ENCODE measurements around the gene NPLOC4.

Gene NPLOC4

DNA sequence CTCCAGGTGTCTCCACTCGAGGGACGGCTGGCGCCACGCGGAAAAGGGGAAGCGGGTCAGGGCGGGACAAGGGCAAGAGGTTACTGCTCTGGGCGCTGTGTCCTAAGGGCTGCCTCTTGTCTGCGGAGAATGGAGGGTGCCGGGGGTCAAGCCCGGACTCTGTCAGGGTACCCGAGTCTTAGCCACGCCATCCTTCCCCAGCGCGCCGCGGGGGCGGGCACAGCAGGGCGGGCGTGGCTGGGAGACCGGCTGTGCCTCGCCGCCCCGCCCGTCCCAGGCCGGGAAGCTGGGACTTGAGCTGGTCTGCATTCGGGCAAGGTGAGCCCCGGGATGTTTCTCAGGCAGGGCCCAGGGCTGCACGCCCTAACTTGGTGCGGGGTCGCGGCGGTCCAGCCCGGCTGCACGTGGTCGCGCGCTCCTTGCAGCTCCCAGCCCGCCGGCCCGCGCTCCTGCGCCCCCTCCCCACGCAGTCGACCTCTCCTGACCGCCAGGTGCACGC lies 118.1 kb downstream of the NPLOC4 start:
- no peak for DNase-seq (ENCODE audit: low read depth in 2 of 2)

GRCh38 chr17:81518113-81518784 lies 118.7 kb downstream of the NPLOC4 start:
- no peak for DNase-seq (ENCODE audit: low read depth in 2 of 2)

DNA sequence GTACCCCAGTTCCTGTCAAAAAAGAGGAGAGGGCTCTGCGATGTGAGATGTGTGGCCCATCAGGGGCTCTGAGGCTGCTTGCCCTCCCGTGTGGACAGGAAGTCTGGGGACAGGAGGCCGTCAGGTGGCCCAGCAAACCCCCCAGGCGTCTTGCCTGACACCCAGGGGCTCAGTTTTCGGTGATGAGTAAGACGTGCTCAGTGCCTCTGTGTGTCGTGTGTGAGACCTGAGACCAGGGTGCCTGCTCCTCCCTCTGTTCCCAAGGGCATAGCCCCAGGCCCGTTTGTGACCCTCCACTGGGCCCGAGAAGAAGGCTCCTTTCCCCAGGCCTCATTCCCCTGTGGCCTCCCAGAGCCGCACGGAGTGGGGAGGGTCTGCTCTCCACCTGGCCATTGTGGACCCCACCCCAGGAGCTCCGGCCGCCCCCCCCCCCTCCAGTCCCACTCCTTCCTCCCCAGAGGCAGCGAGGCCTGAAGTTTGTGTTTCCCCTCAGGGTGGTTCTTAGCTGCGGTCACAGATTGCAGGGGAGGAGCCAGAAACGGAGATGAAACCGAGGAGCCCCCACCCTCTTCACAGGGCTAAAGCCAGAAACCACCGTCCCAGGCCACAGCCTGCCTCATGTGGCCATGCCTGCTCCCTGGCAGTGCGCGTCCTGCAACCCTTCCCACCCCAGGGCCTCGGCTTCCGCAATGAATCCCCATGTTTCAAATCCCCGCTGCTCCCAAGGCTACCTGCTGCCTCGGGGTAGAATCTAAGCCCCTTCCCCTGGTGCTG lies 119.4 kb downstream of the NPLOC4 start:
- no peak for DNase-seq (ENCODE audit: low read depth in 2 of 2)

GRCh38 chr17:81517009-81517338 lies 119.9 kb downstream of the NPLOC4 start:
- DNase-seq (ENCODE audit: low read depth in 2 of 2) = no peak

GRCh38 chr17:81516439-81516838 lies 120.5 kb downstream of the NPLOC4 start:
- DNase-seq (ENCODE audit: low read depth in 2 of 2) = no peak

DNA sequence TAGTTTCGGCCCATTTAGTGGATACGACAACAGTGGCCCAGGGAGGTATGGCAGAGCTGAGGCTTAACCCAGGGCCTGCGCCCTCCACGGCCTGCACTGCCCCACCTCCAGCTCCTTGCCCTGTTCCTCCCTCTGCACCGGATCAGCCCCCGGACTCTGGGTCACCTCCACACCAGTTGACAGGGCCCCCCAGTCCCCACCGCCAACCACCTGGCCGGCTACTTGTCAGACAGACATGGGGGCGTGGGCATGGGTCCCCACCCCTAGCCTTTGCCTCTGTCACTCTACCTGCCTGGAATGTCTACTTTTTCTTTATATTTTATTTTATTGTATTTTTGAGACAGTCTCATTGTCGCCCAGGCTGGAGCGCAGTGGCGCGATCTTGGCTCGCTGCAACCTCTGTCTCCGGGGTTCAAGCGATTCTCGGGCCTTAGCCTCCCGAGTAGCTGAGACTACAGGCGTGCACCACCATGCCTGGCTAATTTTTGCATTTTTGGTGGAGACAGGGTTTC lies 121.3 kb downstream of the NPLOC4 start:
- DNase-seq (ENCODE audit: low read depth in 2 of 2) = no peak

DNA sequence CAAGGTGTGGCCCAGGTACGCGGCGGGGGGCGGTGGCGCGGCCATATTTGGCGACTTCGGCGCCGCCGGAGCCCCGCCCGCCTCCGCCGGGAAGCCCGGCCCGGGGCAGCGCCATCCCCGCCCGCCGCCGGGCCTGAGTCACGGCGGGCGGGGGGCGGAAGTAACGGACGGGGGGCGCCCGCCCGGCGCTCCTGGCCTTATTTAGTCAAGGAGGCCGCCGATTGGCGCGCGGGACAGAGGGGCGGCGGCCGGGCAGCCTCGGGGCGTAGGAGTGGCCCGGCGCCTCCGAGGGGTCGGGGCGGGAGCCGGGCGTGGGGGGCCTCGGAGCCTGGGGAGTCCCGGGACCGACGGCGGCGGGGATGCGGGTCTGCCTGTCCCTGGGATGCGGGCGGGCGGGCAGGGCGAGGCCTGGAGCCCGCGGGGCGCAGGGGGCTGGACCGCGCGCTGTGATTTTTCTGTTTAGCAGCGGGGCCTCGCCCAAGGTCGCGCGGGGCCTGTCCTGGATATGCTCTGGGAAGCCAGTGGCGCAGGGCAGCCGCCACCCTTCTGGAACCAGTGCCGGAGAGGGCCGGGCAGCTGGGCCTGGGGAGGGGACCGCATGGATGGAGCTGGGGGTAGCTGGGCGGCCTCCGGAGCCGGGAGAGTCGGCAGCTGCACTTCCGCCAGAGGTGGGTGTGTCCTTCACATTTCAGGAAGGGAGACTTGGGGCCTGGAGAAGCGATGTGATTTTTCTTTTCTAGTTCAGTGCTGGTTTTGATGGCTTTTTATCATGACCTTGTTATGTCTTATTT lies 122.0 kb downstream of the NPLOC4 start:
- DNase-seq (ENCODE audit: low read depth in 2 of 2) = no peak

DNA sequence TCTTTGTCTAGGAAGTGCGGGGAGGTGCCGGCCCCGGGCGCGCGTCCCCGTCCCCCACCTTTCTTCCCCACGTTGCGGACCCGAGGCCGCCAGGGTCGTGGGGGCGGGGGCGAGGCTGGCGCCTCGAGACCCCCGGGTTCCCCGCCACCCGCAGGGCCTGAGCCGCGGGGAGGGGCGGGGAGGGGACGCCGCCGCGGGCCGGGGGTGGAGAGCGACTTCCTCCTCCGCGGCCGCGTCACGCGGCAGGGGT lies 122.5 kb downstream of the NPLOC4 start:
- no peak for DNase-seq (ENCODE audit: low read depth in 2 of 2)

GRCh38 chr17:81513753-81514488 lies 123.0 kb downstream of the NPLOC4 start:
- no peak for DNase-seq (ENCODE audit: low read depth in 2 of 2)

DNA sequence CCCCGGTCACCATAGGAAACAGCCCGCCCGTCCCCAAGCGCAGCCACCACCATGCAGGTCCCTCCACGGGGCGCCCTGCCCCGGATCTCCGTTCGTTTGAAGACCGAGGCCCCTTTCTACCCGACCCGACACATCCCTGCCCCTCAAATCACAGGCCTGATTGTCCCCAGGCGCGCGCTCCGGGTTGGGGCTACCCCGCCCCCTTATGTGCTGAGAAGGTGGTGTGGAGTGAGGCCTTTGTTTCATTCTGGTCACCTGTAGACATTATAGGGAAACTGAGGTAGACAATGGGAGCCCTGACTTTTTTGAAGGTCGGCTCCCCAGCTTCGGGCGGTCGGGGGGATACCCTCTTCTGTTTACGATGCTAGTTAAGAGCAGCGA lies 123.5 kb downstream of the NPLOC4 start:
- no peak for DNase-seq (ENCODE audit: low read depth in 2 of 2)

- peak; percentile 81 to 87 for DNase-seq (ENCODE audit: low read depth in 2 of 2)
These were observed 124.1 kb downstream of the NPLOC4 start, which contains the start of gene ACTG1 for GRCh38 chr17:81512562-81513371. ACTG1 (minus strand) TSS chr17:81512799; CDS start chr17:81512354, 445 bp downstream.

DNA sequence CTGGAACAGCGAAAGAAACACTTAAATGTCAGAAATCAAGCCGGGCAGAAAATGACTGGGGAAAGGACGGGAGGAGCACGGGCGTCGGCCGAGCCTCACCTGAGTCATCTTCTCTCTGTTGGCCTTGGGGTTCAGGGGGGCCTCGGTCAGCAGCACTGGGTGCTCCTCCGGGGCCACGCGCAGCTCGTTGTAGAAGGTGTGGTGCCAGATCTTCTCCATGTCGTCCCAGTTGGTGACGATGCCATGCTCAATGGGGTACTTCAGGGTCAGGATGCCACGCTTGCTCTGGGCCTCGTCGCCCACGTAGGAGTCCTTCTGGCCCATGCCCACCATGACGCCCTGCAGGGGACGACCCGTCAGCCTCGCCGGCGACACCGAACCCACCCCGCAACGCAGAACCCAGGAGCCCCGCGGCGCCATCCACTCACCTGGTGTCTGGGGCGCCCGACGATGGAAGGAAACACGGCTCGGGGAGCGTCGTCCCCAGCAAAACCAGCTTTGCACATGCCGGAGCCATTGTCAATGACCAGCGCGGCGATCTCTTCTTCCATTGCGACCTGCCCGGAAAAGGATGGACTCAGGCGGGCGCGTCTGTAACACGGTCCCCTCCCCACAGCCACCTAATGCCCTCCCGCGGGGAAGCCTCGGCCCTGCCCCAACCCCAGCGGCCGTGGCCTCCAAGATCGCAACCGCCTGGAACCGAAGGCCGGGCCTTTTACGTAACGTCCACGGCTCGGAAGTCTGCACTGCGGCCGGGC lies 124.9 kb downstream of the NPLOC4 start:
- DNase-seq (ENCODE audit: low read depth in 2 of 2) = no peak

DNA sequence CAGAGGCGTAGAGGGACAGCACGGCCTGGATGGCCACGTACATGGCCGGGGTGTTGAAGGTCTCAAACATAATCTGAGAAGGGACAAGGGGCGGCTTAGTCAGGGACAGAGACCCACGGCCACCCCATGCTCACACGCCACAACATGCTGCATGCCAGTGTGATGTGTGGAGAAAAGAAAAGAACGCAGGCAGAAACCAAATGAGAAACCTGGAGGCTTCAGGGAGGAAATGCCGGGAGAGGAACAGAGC lies 125.4 kb downstream of the NPLOC4 start:
- DNase-seq (ENCODE audit: low read depth in 2 of 2) = no peak

DNA sequence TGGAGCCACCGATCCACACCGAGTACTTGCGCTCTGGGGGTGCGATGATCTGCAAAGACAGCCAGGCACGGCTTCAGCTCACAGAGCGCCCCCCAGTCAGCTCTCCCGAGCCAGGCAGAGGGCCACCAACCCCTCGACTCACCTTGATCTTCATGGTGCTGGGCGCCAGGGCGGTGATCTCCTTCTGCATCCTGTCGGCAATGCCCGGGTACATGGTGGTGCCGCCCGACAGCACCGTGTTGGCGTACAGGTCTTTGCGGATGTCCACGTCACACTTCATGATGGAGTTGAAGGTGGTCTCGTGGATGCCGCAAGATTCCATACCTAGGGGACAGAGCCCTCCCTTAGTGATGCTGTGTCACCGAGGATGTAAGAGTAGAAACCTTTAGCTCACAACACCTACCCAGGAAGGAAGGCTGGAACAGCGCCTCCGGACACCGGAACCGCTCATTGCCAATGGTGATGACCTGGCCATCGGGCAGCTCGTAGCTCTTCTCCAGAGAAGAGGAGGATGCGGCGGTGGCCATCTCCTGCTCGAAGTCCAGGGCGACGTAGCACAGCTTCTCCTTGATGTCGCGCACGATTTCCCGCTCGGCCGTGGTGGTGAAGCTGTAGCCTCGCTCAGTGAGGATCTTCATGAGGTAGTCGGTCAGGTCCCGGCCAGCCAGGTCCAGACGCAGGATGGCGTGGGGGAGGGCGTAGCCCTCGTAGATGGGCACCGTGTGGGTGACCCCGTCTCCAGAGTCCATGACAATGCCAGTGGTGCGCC lies 125.9 kb downstream of the NPLOC4 start:
- DNase-seq (ENCODE audit: low read depth in 2 of 2) = no peak

DNA sequence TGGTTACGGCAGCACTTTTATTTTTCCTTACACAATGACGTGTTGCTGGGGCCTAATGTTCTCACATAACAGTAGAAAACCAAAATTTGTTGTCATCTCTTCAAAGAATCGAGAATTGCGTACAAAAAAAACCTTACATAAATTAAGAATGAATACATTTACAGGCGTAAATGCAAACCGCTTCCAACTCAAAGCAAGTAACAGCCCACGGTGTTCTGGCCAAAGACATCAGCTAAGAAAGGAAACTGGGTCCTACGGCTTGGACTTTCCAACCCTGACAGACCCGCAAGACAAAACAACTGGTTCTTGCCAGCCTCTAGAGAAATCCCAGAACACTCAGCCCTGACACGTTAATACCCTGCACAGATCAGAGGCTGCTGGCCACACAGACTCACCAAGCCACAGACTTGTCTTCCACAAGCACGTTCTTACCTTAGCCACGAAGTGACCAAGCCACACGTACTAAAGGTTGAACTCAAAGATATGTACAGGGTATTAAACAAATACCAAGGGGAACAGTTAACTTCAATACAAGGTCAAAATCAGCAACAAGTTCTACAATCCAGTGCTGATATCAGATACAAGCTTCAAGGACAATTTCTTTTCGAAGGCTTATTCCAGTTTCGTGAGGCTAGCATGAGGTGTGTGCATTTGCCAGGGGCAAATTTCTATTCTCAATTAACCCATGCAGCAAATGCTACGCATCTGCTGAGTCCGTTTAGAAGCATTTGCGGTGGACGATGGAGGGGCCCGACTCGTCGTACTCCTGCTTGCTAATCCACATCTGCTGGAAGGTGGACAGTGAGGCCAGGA lies 126.7 kb downstream of the NPLOC4 start:
- DNase-seq (ENCODE audit: low read depth in 2 of 2) = no peak

- no peak for DNase-seq (ENCODE audit: low read depth in 2 of 2)
These were observed 127.5 kb downstream of the NPLOC4 start for GRCh38 chr17:81509207-81509971.

- no peak for DNase-seq (ENCODE audit: low read depth in 2 of 2)
These were observed 128.2 kb downstream of the NPLOC4 start for GRCh38 chr17:81508639-81509206.
